H1 (cell line): ENCODE data around the gene EIF4ENIF1. TPM values are rescaled to one million over a fixed set of nuclear protein-coding genes. Genes with fewer than 3 reads are reported as not detected.

Experiments used
- BACH1 ChIP-seq: IDR thresholded peaks from 2 replicates; pipeline ENCODE4 v1.6.1; 2012; ENCODE audit warnings: low read length, improper control_type of control experiment
- EP300 ChIP-seq, 2 experiments: IDR thresholded peaks; 1 replicate in 1 of 2; 2 replicates in 1 of 2; pipeline ENCODE4 v1.6.1; 2011 to 2012; ENCODE audit warnings: low read depth in 2 of 2, low read length in 2 of 2, mild to moderate bottlenecking in 2 of 2, borderline replicate concordance in 1 of 2, inconsistent platforms in 1 of 2, moderate library complexity in 1 of 2
- HDAC6 ChIP-seq: IDR thresholded peaks from one replicate; pipeline ENCODE4 v1.7.1; 2012; ENCODE audit warnings: low read depth, mild to moderate bottlenecking, inconsistent platforms, low read length, moderate library complexity
- POU5F1 ChIP-seq: IDR thresholded peaks from 2 replicates; pipeline ENCODE4 v1.6.1; 2011; ENCODE audit warnings: low read depth, mild to moderate bottlenecking, low read length, moderate library complexity
- SAP30 ChIP-seq: fragments of 300-600 bp; sonication (generic); IDR thresholded peaks from 2 replicates; pipeline ENCODE4 v1.7.1; 2012; ENCODE audit warnings: low read length, moderate library complexity, mild to moderate bottlenecking, inconsistent platforms; ENCODE audit not compliant: insufficient read depth, insufficient replicate concordance
- SIX5 ChIP-seq: IDR thresholded peaks from 2 replicates; pipeline ENCODE4 v1.6.1; 2011; ENCODE audit warnings: mild to moderate bottlenecking, low read depth, low read length
- polyA plus RNA-seq, 7 experiments: library from polyadenylated mRNA; depleted of rRNA in 3 of 7; stranded (reverse) in 5 of 7; unstranded in 2 of 7; fragments of >200 nt in 5 of 7; fragments of 200-250 nt in 2 of 7; gene quantifications; 1 replicate in 5 of 7; 2 replicates in 1 of 7; 4 replicates in 1 of 7; pipeline versions ENCODE4 v1.2.1 to v1.2.3, GENCODE V29; 2011 to 2013; ENCODE audit warnings: missing spikeins in 2 of 7, mixed read lengths in 2 of 7
- total RNA-seq: library from RNA; stranded (reverse); fragmentation: NEBNext Ultra II Directional; extraction: Animal tissue kit (Norgen Biotek cat#: 25700); gene quantifications from 2 replicates; pipeline ENCODE4 v1.2.1, GENCODE V29; 2021
- TF ChIP-seq, protein P1 (sequence below): fragments of 300-600 bp; sonication (generic); IDR thresholded peaks from 2 replicates; pipeline ENCODE4 v1.7.1; 2012; ENCODE audit warnings: low read length, moderate library complexity, mild to moderate bottlenecking, inconsistent platforms; ENCODE audit not compliant: insufficient replicate concordance
- TF ChIP-seq, protein P2 (sequence below): IDR thresholded peaks from 2 replicates; pipeline ENCODE4 v1.6.1; 2012; ENCODE audit warnings: inconsistent platforms
- TF ChIP-seq, protein P3 (sequence below): IDR thresholded peaks from 2 replicates; pipeline ENCODE4 v1.6.1; 2012; ENCODE audit warnings: low read length, inconsistent platforms

The EIF4ENIF1 gene
- total and polyA plus RNA-seq, 2 of the 8 experiments (the other 6 are each of a cell fraction or from before 2014, with no cell fraction given) = 21.9 to 23.6 TPM

DNA sequence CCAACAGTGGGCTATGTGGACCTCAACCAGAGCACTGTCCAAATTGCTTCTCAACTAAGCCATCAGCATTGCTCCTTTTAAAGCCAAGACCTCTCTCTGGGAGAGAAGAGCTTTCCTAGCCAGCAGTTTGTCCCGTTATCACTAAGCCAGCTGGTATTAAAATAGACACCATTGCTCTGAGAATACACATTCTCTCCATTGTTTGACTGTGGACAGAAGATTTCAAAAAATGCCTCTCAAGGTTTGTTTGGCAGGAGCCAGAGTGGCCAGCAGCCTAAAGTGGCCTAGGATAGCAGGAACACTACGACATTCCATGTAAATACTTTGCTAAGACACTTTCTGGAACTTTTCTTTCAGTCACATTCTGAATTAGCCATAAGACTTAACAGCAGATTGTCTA, 41.3 kb downstream of the EIF4ENIF1 start (continued):
- TF ChIP-seq, protein P1, sequence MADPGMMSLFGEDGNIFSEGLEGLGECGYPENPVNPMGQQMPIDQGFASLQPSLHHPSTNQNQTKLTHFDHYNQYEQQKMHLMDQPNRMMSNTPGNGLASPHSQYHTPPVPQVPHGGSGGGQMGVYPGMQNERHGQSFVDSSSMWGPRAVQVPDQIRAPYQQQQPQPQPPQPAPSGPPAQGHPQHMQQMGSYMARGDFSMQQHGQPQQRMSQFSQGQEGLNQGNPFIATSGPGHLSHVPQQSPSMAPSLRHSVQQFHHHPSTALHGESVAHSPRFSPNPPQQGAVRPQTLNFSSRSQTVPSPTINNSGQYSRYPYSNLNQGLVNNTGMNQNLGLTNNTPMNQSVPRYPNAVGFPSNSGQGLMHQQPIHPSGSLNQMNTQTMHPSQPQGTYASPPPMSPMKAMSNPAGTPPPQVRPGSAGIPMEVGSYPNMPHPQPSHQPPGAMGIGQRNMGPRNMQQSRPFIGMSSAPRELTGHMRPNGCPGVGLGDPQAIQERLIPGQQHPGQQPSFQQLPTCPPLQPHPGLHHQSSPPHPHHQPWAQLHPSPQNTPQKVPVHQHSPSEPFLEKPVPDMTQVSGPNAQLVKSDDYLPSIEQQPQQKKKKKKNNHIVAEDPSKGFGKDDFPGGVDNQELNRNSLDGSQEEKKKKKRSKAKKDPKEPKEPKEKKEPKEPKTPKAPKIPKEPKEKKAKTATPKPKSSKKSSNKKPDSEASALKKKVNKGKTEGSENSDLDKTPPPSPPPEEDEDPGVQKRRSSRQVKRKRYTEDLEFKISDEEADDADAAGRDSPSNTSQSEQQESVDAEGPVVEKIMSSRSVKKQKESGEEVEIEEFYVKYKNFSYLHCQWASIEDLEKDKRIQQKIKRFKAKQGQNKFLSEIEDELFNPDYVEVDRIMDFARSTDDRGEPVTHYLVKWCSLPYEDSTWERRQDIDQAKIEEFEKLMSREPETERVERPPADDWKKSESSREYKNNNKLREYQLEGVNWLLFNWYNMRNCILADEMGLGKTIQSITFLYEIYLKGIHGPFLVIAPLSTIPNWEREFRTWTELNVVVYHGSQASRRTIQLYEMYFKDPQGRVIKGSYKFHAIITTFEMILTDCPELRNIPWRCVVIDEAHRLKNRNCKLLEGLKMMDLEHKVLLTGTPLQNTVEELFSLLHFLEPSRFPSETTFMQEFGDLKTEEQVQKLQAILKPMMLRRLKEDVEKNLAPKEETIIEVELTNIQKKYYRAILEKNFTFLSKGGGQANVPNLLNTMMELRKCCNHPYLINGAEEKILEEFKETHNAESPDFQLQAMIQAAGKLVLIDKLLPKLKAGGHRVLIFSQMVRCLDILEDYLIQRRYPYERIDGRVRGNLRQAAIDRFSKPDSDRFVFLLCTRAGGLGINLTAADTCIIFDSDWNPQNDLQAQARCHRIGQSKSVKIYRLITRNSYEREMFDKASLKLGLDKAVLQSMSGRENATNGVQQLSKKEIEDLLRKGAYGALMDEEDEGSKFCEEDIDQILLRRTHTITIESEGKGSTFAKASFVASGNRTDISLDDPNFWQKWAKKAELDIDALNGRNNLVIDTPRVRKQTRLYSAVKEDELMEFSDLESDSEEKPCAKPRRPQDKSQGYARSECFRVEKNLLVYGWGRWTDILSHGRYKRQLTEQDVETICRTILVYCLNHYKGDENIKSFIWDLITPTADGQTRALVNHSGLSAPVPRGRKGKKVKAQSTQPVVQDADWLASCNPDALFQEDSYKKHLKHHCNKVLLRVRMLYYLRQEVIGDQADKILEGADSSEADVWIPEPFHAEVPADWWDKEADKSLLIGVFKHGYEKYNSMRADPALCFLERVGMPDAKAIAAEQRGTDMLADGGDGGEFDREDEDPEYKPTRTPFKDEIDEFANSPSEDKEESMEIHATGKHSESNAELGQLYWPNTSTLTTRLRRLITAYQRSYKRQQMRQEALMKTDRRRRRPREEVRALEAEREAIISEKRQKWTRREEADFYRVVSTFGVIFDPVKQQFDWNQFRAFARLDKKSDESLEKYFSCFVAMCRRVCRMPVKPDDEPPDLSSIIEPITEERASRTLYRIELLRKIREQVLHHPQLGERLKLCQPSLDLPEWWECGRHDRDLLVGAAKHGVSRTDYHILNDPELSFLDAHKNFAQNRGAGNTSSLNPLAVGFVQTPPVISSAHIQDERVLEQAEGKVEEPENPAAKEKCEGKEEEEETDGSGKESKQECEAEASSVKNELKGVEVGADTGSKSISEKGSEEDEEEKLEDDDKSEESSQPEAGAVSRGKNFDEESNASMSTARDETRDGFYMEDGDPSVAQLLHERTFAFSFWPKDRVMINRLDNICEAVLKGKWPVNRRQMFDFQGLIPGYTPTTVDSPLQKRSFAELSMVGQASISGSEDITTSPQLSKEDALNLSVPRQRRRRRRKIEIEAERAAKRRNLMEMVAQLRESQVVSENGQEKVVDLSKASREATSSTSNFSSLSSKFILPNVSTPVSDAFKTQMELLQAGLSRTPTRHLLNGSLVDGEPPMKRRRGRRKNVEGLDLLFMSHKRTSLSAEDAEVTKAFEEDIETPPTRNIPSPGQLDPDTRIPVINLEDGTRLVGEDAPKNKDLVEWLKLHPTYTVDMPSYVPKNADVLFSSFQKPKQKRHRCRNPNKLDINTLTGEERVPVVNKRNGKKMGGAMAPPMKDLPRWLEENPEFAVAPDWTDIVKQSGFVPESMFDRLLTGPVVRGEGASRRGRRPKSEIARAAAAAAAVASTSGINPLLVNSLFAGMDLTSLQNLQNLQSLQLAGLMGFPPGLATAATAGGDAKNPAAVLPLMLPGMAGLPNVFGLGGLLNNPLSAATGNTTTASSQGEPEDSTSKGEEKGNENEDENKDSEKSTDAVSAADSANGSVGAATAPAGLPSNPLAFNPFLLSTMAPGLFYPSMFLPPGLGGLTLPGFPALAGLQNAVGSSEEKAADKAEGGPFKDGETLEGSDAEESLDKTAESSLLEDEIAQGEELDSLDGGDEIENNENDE = no peak
- TF ChIP-seq BACH1 = no peak
- no peak for TF ChIP-seq SAP30
- TF ChIP-seq, protein P2, sequence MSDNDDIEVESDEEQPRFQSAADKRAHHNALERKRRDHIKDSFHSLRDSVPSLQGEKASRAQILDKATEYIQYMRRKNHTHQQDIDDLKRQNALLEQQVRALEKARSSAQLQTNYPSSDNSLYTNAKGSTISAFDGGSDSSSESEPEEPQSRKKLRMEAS = no peak
- TF ChIP-seq, protein P3, sequence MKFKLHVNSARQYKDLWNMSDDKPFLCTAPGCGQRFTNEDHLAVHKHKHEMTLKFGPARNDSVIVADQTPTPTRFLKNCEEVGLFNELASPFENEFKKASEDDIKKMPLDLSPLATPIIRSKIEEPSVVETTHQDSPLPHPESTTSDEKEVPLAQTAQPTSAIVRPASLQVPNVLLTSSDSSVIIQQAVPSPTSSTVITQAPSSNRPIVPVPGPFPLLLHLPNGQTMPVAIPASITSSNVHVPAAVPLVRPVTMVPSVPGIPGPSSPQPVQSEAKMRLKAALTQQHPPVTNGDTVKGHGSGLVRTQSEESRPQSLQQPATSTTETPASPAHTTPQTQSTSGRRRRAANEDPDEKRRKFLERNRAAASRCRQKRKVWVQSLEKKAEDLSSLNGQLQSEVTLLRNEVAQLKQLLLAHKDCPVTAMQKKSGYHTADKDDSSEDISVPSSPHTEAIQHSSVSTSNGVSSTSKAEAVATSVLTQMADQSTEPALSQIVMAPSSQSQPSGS = no peak
- TF ChIP-seq EP300 (IDR thresholded peaks at IDR 0.05; ENCODE audit: borderline replicate concordance in 1 of 2, low read depth in 2 of 2, low read length in 2 of 2) = no peak
- no peak for TF ChIP-seq SIX5
- no peak for TF ChIP-seq HDAC6
- TF ChIP-seq POU5F1 = no peak
